Suppressor macrophage treated with lipopolysaccharide for 1 hour (primary cell): ENCODE measurements around the gene PTPRN2.
A peak's percentile ranks its signal among the peaks of the same experiment; 100 is the strongest.
"Not testable (repeated sequence)": the region's sequence is repeated elsewhere in the genome, so short reads cannot be mapped to it uniquely, and the experiment has no call there.

Source experiments
- DNase-seq, 3 donors: peaks; one replicate each; pipeline ENCODE4 v3.0.0-alpha.2; 2020 to 2022

The PTPRN2 gene

GRCh38 chr7:158381956-158382355 is 205.7 kb downstream of the PTPRN2 start:
- DNase-seq: no peak

GRCh38 chr7:158378978-158379377 is 208.6 kb downstream of the PTPRN2 start:
- no peak for DNase-seq

GRCh38 chr7:158377800-158378623 is 209.6 kb downstream of the PTPRN2 start:
- DNase-seq: no peak

GRCh38 chr7:158376839-158377186 is 210.8 kb downstream of the PTPRN2 start:
- not testable (repeated sequence) for DNase-seq

GRCh38 chr7:158376146-158376838 is 211.3 kb downstream of the PTPRN2 start:
- DNase-seq: peak; percentile 38 to 57 (median 38)

GRCh38 chr7:158375034-158375433 is 212.6 kb downstream of the PTPRN2 start:
- DNase-seq: no peak

GRCh38 chr7:158374586-158374985 is 213.0 kb downstream of the PTPRN2 start:
- DNase-seq: no peak

- no peak for DNase-seq
These were observed 213.5 kb downstream of the PTPRN2 start for GRCh38 chr7:158374146-158374545.

- DNase-seq: no peak
These were observed 214.0 kb downstream of the PTPRN2 start for GRCh38 chr7:158373476-158374133.

GRCh38 chr7:158372400-158373342 is 215.0 kb downstream of the PTPRN2 start:
- DNase-seq: no peak

- DNase-seq: no peak
These were observed 215.8 kb downstream of the PTPRN2 start for GRCh38 chr7:158371856-158372255.

- no peak for DNase-seq
These were observed 217.8 kb downstream of the PTPRN2 start for GRCh38 chr7:158369866-158370265.

- DNase-seq: no peak
These were observed 218.3 kb downstream of the PTPRN2 start for GRCh38 chr7:158369290-158369689.

- DNase-seq: no peak
These were observed 219.2 kb downstream of the PTPRN2 start for GRCh38 chr7:158368449-158368848.

- DNase-seq: no peak
These were observed 220.0 kb downstream of the PTPRN2 start for GRCh38 chr7:158367634-158367982.

GRCh38 chr7:158366916-158367633 is 220.5 kb downstream of the PTPRN2 start:
- DNase-seq: no peak

GRCh38 chr7:158366346-158366745 is 221.3 kb downstream of the PTPRN2 start:
- no peak for DNase-seq

- no peak for DNase-seq
These were observed 222.4 kb downstream of the PTPRN2 start for GRCh38 chr7:158365267-158365666.

- no peak for DNase-seq
These were observed 223.2 kb downstream of the PTPRN2 start for GRCh38 chr7:158364451-158364850.

- peak in 1 of 3 donors; percentile 11 for DNase-seq
These were observed 224.4 kb downstream of the PTPRN2 start for GRCh38 chr7:158362912-158363905.

- peak in 1 of 3 donors; percentile 15 for DNase-seq
These were observed 225.6 kb downstream of the PTPRN2 start for GRCh38 chr7:158362001-158362400.
